ENCODE data around the gene CPM.

CPM gene

DNA sequence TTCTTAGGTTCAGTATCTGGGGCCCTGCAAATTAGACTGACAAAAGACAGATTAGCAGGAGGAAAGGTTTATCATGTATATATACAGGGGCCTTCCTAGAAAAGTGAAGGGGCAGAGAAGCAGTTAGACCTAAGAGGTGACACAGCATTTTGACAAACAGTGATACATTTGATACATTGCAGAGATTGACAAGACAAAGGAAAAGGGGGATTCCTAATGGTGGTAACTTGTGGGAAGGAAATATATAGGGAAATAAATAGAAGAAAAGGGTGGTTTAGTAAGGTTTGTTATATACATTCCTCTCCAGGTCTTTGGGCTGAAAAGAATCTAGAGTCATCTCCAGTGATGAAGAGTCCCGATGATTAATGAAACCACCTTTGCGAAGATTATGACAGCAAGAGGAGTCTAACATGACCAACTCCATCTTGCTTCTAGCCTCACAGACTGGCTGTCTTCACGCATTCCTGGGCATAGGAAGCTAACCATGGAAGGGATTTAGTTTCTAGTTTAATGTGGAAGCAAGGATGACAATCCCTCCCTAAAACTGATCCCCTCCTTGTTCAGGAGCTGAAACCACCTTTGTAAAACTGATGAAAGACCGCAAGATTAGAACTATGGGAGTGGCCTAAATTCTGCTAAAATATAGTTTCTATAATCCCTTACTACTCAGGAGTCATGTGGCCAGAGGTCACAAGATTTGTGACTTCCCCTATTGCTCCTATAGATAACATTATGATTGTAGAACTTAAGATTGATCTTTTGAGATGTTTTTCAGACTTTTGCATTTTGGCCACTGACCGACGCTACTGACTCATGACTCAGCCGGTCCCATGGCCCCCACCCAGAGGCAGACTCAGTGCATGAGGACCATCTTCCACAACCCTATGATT is 31.1 kb upstream of the CPM start:
- no peak overlapping the region for H3K27ac ChIP-seq

DNA sequence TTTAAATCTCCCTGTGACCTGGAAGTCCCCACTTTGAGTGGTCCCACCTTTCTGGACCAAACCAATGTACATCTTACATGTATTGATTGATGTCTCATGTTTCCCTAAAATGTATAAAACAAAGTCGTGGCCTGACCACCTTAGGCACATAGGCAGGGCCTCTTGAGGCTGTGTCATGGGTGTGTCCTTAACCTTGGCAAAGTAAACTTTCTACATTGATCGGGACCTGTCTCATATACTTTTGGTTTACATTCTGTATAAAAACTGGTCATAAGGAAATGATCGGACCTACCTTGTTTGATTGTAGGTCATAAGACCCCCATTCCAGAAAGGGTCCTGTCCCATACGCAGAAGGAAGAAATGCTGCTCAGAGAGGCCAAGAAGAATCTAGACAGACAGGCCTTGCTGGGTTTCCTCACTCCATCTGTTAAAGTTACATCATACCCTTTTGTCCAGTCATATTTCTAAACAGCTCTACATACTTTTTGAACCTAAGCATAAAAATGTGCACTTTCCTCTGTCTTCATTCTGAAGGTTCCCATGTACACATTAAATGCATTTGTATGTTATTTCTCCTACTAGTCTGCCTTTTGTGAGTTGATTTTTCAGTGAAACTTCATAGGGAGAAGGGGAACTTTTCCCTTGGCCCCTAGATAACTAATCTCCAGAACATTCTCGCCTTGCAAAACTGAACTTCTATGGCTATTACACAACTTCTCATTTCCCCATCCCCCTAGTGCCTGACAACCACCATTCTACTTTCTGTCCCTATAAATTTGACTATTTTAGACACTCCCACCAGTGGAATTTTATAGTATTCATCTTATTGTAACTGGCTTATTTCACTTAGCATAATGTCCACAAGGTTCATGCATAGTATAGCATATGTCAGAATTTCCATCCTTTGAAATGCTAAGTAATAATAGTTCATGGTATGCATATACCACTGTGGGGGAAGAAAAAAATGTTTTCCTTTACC is 30.2 kb upstream of the CPM start:
- no peak overlapping the region for H3K27ac ChIP-seq
- TF ChIP-seq ZFX (IDR thresholded peaks at IDR 0.05; ENCODE audit: borderline replicate concordance), result no peak
- TF ChIP-seq, protein P1, sequence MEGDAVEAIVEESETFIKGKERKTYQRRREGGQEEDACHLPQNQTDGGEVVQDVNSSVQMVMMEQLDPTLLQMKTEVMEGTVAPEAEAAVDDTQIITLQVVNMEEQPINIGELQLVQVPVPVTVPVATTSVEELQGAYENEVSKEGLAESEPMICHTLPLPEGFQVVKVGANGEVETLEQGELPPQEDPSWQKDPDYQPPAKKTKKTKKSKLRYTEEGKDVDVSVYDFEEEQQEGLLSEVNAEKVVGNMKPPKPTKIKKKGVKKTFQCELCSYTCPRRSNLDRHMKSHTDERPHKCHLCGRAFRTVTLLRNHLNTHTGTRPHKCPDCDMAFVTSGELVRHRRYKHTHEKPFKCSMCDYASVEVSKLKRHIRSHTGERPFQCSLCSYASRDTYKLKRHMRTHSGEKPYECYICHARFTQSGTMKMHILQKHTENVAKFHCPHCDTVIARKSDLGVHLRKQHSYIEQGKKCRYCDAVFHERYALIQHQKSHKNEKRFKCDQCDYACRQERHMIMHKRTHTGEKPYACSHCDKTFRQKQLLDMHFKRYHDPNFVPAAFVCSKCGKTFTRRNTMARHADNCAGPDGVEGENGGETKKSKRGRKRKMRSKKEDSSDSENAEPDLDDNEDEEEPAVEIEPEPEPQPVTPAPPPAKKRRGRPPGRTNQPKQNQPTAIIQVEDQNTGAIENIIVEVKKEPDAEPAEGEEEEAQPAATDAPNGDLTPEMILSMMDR (IDR thresholded peaks at IDR 0.05), result no peak

More for the DNA sequence above, 31.1 kb upstream of the CPM start:
- TF ChIP-seq ZFX (IDR thresholded peaks at IDR 0.05; ENCODE audit: borderline replicate concordance), result no peak
- TF ChIP-seq, protein P1 (IDR thresholded peaks at IDR 0.05), result no peak

DNA sequence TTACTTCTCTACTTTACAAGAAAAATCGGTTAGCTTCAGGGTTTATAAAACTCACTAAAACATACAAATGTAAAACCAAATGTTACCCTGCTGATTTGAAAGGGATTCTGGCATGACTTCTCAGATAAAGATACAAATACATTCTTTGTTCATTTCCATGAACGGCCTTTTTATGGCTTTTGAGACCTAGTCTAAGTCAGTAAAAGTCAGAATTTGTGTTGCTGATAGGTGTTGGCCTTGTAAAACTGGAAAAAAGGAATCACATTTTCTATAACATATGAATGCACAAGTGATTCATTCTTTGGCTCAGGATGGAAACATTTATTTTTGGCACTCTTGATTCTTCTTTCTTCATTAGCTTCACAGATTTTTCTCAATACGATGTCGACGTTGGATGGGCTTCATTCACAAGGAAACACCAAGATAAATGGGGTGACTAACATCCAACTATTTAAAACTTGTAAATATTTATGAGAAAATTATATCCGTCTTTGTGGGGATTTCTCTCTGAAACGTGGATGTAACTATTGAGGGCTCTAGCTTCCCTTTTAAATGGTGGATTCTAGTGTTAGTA is 27.0 kb upstream of the CPM start:
- H3K27ac ChIP-seq, result no peak overlapping the region
- no peak for TF ChIP-seq ZFX (IDR thresholded peaks at IDR 0.05; ENCODE audit: borderline replicate concordance)
- TF ChIP-seq, protein P1 (IDR thresholded peaks at IDR 0.05), result no peak

DNA sequence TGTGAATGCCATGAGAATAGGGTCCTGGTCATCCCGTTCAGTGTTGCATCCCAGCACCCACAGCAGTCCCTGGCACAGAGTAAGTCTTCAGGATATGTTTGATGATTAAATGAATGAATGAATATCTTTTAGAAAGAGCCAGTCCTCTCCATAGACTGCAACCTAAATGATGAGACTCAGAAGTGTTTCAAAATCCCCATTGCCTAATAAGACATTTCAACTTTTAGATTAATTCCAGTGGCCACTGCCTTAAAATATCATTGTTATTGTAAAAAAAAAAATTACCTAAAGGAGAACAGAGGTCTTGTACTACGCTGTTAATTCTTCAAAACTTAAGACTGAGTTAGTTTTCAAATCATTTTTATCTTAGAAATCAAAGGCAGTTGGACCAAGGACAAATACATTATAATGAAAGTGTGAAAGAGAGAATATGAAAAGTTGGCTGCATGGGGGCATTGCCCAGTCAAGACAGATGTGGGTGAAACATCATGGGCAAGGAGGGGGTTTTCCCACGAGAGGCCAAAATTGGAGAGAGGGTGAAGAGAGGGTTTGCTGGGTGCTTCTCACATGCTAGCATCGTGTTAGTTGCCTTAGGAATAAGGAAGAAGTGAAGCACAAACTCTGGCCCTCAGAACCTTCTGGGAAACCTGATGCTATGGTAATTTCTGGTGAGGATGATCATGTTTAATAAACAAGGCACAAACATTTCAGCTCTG is 26.3 kb upstream of the CPM start:
- H3K27ac ChIP-seq, result no peak overlapping the region
- TF ChIP-seq, protein P1 (IDR thresholded peaks at IDR 0.05), result no peak
- TF ChIP-seq ZFX (IDR thresholded peaks at IDR 0.05; ENCODE audit: borderline replicate concordance), result no peak

DNA sequence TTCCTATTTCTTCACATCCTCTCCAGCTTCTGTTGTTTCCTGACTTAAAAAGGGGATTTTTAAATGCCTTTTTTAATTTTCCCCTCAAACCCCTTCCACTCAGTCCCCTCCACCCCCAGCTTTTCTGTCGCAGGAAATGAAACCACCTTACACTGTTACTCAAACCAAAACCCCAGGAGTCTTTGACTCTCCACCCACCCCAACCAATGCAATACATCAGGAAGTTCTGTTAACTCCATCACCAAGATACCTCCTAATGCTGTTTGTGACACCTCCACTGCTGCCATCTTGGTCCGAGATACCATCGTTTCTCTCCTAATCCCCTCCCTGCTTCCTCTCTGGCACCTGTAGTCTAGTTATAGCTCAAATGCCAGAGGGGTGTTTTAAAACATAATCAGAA is 25.4 kb upstream of the CPM start:
- H3K27ac ChIP-seq, result no peak overlapping the region

DNA sequence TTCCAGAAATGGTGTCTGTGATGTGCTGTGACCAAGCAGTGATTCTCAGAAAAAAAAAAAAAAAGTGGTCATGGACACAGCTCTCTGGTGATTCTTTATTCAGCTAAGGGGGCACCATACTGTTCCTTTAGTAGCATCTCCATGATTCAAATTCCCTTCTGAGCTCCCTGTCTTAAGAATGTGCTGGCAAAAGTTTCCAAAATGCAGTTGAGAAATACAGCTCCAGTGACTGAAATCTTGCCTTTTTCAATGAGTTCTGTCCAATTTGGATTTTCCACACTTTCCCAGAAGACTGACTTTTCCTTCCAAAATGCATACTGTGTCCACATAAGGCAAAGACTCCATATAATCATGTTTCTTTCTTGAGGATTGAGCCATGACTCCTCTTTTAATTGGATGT is 24.3 kb upstream of the CPM start:
- no peak overlapping the region for H3K27ac ChIP-seq
- TF ChIP-seq, protein P1 (IDR thresholded peaks at IDR 0.05), result no peak
- TF ChIP-seq ZFX (IDR thresholded peaks at IDR 0.05; ENCODE audit: borderline replicate concordance), result no peak

More for the DNA sequence above, 25.4 kb upstream of the CPM start:
- TF ChIP-seq, protein P1 (IDR thresholded peaks at IDR 0.05), result no peak
- TF ChIP-seq ZFX (IDR thresholded peaks at IDR 0.05; ENCODE audit: borderline replicate concordance), result no peak

Data from 22Rv1 (cell line).